ENCODE results near the gene HDAC11. TPM values are rescaled to one million over a fixed set of nuclear protein-coding genes. Genes with fewer than 3 reads are reported as not detected.
"Not testable (repeated sequence)": the region's sequence is repeated elsewhere in the genome, so short reads cannot be mapped to it uniquely, and the experiment has no call there.

Gene HDAC11
- total RNA-seq, 6 experiments from 2014 or later = 8.0 to 12.4 (median 9.1) TPM

GRCh38 chr3:13480340-13481318 lies 523 bp downstream of the HDAC11 start:
- Mint-ChIP-seq H3K4me3 (peak overlapping the region; percentile 88), H3K36me3 (ENCODE audit: low read depth) (no peaks in the 10 kb centered on the region), H3K4me1 (ENCODE audit: low read depth) (peaks cover 33% of the 10 kb centered on the region), H3K9me3 (no peaks in the 10 kb centered on the region), H3K27ac (peak overlapping the region; percentile 69), H3K27me3 (ENCODE audit: insufficient read depth) (peaks cover 2% of the 10 kb centered on the region; the same call in 1 of the 2 replicates)
- no peak for DNase-seq
- TF ChIP-seq CTCF (IDR thresholded peaks at IDR 0.05) = no peak

- H3K9me3 Mint-ChIP-seq = no peaks in the 10 kb centered on the region
- H3K4me1 Mint-ChIP-seq (ENCODE audit: low read depth) = peaks cover 26% of the 10 kb centered on the region
- no peak overlapping the region for H3K4me3 Mint-ChIP-seq
- H3K27ac Mint-ChIP-seq = no peak overlapping the region
- H3K36me3 Mint-ChIP-seq (ENCODE audit: low read depth) = no peaks in the 10 kb centered on the region
- DNase-seq = no peak
- no peaks in the 10 kb centered on the region for H3K27me3 Mint-ChIP-seq (ENCODE audit: insufficient read depth)
- no peak for TF ChIP-seq CTCF (IDR thresholded peaks at IDR 0.05)
These were observed 2.1 kb downstream of the HDAC11 start for GRCh38 chr3:13482106-13482690.

- Mint-ChIP-seq H3K4me3 (no peak overlapping the region), H3K9me3 (no peaks in the 10 kb centered on the region), H3K27me3 (ENCODE audit: insufficient read depth) (no peaks in the 10 kb centered on the region), H3K4me1 (ENCODE audit: low read depth) (peaks cover 26% of the 10 kb centered on the region), H3K27ac (no peak overlapping the region), H3K36me3 (ENCODE audit: low read depth) (no peaks in the 10 kb centered on the region)
- TF ChIP-seq CTCF (IDR thresholded peaks at IDR 0.05) = no peak
- DNase-seq = no peak
These were observed 3.2 kb downstream of the HDAC11 start for GRCh38 chr3:13483286-13483685.

GRCh38 chr3:13483988-13484695 lies 4.0 kb downstream of the HDAC11 start:
- Mint-ChIP-seq H3K4me3 (no peak overlapping the region), H3K36me3 (ENCODE audit: low read depth) (no peaks in the 10 kb centered on the region; the same call in 1 of the 2 replicates), H3K27me3 (ENCODE audit: insufficient read depth) (no peaks in the 10 kb centered on the region), H3K4me1 (ENCODE audit: low read depth) (peaks cover 26% of the 10 kb centered on the region), H3K27ac (no peak overlapping the region), H3K9me3 (no peaks in the 10 kb centered on the region)
- DNase-seq = no peak
- no peak for TF ChIP-seq CTCF (IDR thresholded peaks at IDR 0.05)

- H3K27me3 Mint-ChIP-seq (ENCODE audit: insufficient read depth) = no peaks in the 10 kb centered on the region
- no peaks in the 10 kb centered on the region for H3K9me3 Mint-ChIP-seq
- peak overlapping the region; percentile 61; the same call in 1 of the 2 replicates for H3K27ac Mint-ChIP-seq
- H3K4me3 Mint-ChIP-seq = no peak overlapping the region; the same call in 1 of the 2 replicates
- peak; percentile 34 for DNase-seq
- no peaks in the 10 kb centered on the region; the same call in 1 of the 2 replicates for H3K36me3 Mint-ChIP-seq (ENCODE audit: low read depth)
- TF ChIP-seq CTCF (IDR thresholded peaks at IDR 0.05) = no peak
- H3K4me1 Mint-ChIP-seq (ENCODE audit: low read depth) = peaks cover 26% of the 10 kb centered on the region
These were observed 4.9 kb downstream of the HDAC11 start for GRCh38 chr3:13484851-13485590.

- not testable (repeated sequence) for DNase-seq; H3K4me3 Mint-ChIP-seq; H3K36me3 Mint-ChIP-seq (ENCODE audit: low read depth); H3K9me3 Mint-ChIP-seq; H3K27me3 Mint-ChIP-seq (ENCODE audit: insufficient read depth)
- Mint-ChIP-seq H3K4me1 (ENCODE audit: low read depth) (peaks cover 22% of the 10 kb centered on the region), H3K27ac (0 out of 2 replicates have a peak overlapping the region, but pooled peaks have one; percentile 61)
These were observed 5.8 kb downstream of the HDAC11 start for GRCh38 chr3:13485630-13486562.
